ENCODE results near the gene LRP11.
"Not testable (repeated sequence)": the region's sequence is repeated elsewhere in the genome, so short reads cannot be mapped to it uniquely, and the experiment has no call there.

Gene LRP11

GRCh38 chr6:149897855-149898744 lies 33.9 kb upstream of the LRP11 start, which contains the start of gene RAET1E:
Gene RAET1E, minus strand, starts transcription at chr6:149898113. Its CDS starts 7,212 bp downstream, at chr6:149890901.
- peak; percentile 38 for DNase-seq (ENCODE audit: low spot score)

- DNase-seq (ENCODE audit: low spot score): no peak
These were observed 33.0 kb upstream of the LRP11 start for GRCh38 chr6:149897015-149897697.

- DNase-seq (ENCODE audit: low spot score): no peak
These were observed 32.3 kb upstream of the LRP11 start for GRCh38 chr6:149896491-149896890.

- no peak for DNase-seq (ENCODE audit: low spot score)
These were observed 31.7 kb upstream of the LRP11 start for GRCh38 chr6:149895833-149896271.

GRCh38 chr6:149895048-149895590 lies 31.0 kb upstream of the LRP11 start:
- DNase-seq (ENCODE audit: low spot score): no peak

- DNase-seq (ENCODE audit: low spot score): not testable (repeated sequence)
These were observed 27.7 kb upstream of the LRP11 start for GRCh38 chr6:149891864-149892263.

- no peak for DNase-seq (ENCODE audit: low spot score)
These were observed 27.1 kb upstream of the LRP11 start for GRCh38 chr6:149891259-149891658.

- DNase-seq (ENCODE audit: low spot score): no peak
These were observed 26.5 kb upstream of the LRP11 start for GRCh38 chr6:149890629-149891045.

GRCh38 chr6:149889326-149889725 lies 25.2 kb upstream of the LRP11 start:
- no peak for DNase-seq (ENCODE audit: low spot score)

- no peak for DNase-seq (ENCODE audit: low spot score)
These were observed 24.5 kb upstream of the LRP11 start for GRCh38 chr6:149888659-149889058.

GRCh38 chr6:149888093-149888492 lies 23.9 kb upstream of the LRP11 start:
- no peak for DNase-seq (ENCODE audit: low spot score)

- no peak for DNase-seq (ENCODE audit: low spot score)
These were observed 23.2 kb upstream of the LRP11 start for GRCh38 chr6:149887343-149887742.

- DNase-seq (ENCODE audit: low spot score): no peak
These were observed 21.7 kb upstream of the LRP11 start for GRCh38 chr6:149885888-149886287.

- DNase-seq (ENCODE audit: low spot score): no peak
These were observed 20.5 kb upstream of the LRP11 start for GRCh38 chr6:149884617-149885016.

- no peak for DNase-seq (ENCODE audit: low spot score)
These were observed 20.1 kb upstream of the LRP11 start for GRCh38 chr6:149884215-149884614.

GRCh38 chr6:149881860-149882259 lies 17.7 kb upstream of the LRP11 start:
- no peak for DNase-seq (ENCODE audit: low spot score)

GRCh38 chr6:149881066-149881766 lies 17.1 kb upstream of the LRP11 start:
- no peak for DNase-seq (ENCODE audit: low spot score)

- no peak for DNase-seq (ENCODE audit: low spot score)
These were observed 13.5 kb upstream of the LRP11 start for GRCh38 chr6:149877659-149878058.

GRCh38 chr6:149876241-149876933 lies 12.2 kb upstream of the LRP11 start:
- no peak for DNase-seq (ENCODE audit: low spot score)

- DNase-seq (ENCODE audit: low spot score): no peak
These were observed 8.1 kb upstream of the LRP11 start for GRCh38 chr6:149872233-149872632.

- no peak for DNase-seq (ENCODE audit: low spot score)
These were observed 7.0 kb upstream of the LRP11 start for GRCh38 chr6:149871182-149871581.

Data from NAMALWA (cell line).